ENCODE results near the gene VCL. TPM values are rescaled to one million over a fixed set of nuclear protein-coding genes. Genes with fewer than 3 reads are reported as not detected.
A peak's percentile ranks its signal among the peaks of the same experiment; 100 is the strongest.

Gene VCL
- total RNA-seq, 4 donors from 2014 or later: 99.2 to 120 (median 106) TPM

DNA sequence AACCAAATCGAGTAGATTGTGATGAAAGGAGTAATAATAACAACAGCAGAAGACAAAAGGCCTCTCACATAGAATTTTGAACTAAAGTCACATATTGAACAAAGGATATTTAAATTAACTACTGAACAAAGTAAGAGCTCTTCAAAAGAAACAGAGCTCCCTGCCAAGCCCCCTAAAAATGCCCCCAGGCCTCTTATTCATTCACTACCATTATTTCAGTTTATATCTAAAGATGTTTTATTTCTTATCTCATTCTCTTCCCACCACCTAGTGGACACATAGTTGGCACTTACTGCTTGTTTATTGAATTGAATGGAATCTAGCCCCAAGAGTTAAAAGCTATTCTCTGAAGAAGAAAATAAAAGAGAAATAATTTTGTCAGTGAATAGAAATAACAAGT is 37.4 kb downstream of the VCL start:
- Histone ChIP-seq H3K9me3 (no peaks in the 10 kb centered on the region), H3K27ac (peak overlapping the region in 3 of 4 donors; percentile 44 to 70 (median 65)), H3K4me1 (peaks cover 0 to 84% (median 42%) of the 10 kb centered on the region in 4 donors), H3K27me3 (no peaks in the 10 kb centered on the region), H3K36me3 (no peaks in the 10 kb centered on the region), H3K4me3 (no peak overlapping the region)
- DNase-seq (ENCODE audit: low spot score in 2 of 2): no peak
- 2% methylated on average over 1 of the region's 1 CpG for WGBS, 2 donors
- TF ChIP-seq POLR2A (IDR thresholded peaks at IDR 0.05): no peak
- TF ChIP-seq, protein P1, sequence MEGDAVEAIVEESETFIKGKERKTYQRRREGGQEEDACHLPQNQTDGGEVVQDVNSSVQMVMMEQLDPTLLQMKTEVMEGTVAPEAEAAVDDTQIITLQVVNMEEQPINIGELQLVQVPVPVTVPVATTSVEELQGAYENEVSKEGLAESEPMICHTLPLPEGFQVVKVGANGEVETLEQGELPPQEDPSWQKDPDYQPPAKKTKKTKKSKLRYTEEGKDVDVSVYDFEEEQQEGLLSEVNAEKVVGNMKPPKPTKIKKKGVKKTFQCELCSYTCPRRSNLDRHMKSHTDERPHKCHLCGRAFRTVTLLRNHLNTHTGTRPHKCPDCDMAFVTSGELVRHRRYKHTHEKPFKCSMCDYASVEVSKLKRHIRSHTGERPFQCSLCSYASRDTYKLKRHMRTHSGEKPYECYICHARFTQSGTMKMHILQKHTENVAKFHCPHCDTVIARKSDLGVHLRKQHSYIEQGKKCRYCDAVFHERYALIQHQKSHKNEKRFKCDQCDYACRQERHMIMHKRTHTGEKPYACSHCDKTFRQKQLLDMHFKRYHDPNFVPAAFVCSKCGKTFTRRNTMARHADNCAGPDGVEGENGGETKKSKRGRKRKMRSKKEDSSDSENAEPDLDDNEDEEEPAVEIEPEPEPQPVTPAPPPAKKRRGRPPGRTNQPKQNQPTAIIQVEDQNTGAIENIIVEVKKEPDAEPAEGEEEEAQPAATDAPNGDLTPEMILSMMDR (IDR thresholded peaks at IDR 0.05): peak in 3 of 5 experiments; percentile 10 to 51 (median 23)

DNA sequence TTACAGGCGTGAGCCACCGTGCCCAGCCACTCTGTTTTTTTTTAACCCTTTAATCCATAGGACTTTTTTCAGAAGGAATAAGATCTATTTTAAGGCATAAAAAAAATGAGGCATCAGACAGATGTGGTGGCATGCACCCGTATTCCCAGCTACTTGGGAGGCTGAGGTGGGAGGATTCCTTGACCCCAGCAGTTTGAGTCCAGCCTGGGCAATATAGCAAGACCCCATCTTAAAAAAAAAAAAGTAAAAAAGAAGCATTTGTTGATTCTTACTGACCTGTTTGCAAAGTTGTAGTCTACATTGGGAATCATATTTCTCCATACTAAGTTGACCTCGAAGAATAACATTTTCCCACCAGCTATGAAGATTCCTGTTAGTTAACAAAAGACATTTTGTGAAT is 38.6 kb downstream of the VCL start:
- no peak for DNase-seq (ENCODE audit: low spot score in 2 of 2)
- H3K27me3 ChIP-seq: no peaks in the 10 kb centered on the region
- peak overlapping the region in 2 of 4 donors; percentile 65 to 70 for H3K27ac ChIP-seq
- H3K4me3 ChIP-seq: no peak overlapping the region
- no peaks in the 10 kb centered on the region for H3K9me3 ChIP-seq
- 69 to 75% methylated on average over 4 of the region's 4 CpGs for WGBS, 2 donors
- H3K4me1 ChIP-seq: peaks cover 0 to 80% (median 40%) of the 10 kb centered on the region in 4 donors
- H3K36me3 ChIP-seq: no peaks in the 10 kb centered on the region
- TF ChIP-seq, protein P1 (IDR thresholded peaks at IDR 0.05): no peak
- TF ChIP-seq EP300 (IDR thresholded peaks at IDR 0.05) (no peak), POLR2A (IDR thresholded peaks at IDR 0.05) (no peak)

DNA sequence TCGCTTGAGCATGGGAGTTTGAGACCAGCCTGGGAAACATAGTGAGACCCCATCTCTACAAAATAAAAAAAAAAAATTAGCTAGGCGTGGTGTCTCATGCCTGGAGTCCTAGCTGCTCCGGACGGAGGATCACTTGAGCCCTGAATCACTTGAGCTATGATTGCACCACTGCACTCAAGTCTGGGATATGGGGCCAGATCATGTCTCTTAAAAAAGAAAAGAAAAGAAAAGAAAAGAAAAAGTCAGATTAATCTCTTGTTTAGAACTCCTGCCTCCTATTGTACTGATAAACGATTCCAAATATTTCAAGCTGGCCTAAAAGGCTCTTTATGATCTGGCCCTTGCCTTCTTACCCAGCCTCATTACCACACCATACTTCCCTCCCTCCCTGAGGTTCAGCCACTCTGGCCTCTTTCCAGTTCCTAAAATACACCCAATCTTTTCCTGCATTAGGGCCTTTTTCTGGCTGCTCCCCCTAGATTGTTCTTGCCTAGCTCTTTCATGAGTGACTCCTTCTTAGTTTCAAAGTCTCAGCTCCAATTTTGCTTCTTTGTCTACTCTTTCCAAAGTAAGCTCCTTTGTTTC is 41.7 kb downstream of the VCL start:
- TF ChIP-seq, protein P1 (IDR thresholded peaks at IDR 0.05): no peak
- TF ChIP-seq POLR2A (IDR thresholded peaks at IDR 0.05) (no peak), EP300 (IDR thresholded peaks at IDR 0.05) (peak in 1 of 2 donors; percentile 72)
- no peaks in the 10 kb centered on the region for H3K27me3 ChIP-seq
- DNase-seq (ENCODE audit: low spot score in 2 of 2): peak in 1 of 2 donors; percentile 56
- peaks cover 0 to 16% (median 0%) of the 10 kb centered on the region in 3 donors for H3K36me3 ChIP-seq
- WGBS, 2 donors: 16 to 25% methylated on average over 5 of the region's 5 CpGs
- H3K4me3 ChIP-seq: no peak overlapping the region
- peaks cover 0 to 70% (median 40%) of the 10 kb centered on the region in 4 donors for H3K4me1 ChIP-seq
- peak overlapping the region; percentile 60 to 92 (median 73) for H3K27ac ChIP-seq
- no peaks in the 10 kb centered on the region for H3K9me3 ChIP-seq

DNA sequence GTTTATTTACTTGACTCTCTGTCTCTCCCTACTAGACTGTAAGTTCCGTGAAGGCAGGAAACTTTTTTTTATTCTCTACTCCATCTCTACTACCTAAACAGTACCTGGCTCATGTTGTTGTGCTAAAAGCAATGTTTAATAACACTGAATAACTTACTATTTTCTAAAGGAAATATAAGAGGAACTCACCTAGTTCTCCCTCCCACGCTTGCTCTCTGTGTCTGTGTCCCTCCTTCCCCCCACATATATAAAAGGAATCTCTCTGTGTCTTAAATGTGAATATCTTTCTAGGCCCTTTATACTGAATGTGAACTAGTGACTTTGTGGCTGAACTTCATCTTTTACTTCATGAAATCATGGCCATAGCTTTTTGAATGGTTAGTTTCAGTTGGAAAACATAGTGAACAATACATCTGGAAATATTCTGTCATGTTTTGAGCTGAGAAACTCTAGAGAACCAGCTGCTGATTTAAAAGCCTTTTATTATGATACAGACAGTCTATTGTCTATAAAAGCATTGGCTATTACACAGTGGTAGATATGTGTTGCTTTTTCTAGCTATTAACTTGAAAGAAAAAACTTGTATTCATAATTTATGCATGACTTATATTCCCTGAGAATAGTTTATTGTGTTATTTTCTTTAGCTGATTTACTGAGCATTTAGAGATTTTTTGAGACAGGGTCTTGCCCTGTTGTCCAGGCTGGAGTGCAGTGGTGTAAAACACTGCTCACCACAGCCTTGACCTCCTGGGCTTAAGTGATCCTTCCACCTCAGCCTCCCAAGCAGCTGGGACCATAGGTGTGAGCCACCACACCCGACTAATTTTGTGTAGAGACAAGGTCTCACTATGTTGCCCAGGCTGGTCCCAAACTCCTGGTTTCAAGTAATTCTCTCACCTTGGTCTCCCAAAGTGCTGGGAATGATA is 42.5 kb downstream of the VCL start:
- TF ChIP-seq POLR2A (IDR thresholded peaks at IDR 0.05) (no peak), EP300 (IDR thresholded peaks at IDR 0.05) (no peak)
- TF ChIP-seq, protein P1 (IDR thresholded peaks at IDR 0.05): no peak
- no peaks in the 10 kb centered on the region for H3K9me3 ChIP-seq
- WGBS, 2 donors: 19 to 35% methylated on average over 2 to 3 of the region's 3 CpGs
- H3K4me3 ChIP-seq: no peak overlapping the region
- no peaks in the 10 kb centered on the region for H3K27me3 ChIP-seq
- no peak for DNase-seq (ENCODE audit: low spot score in 2 of 2)
- H3K36me3 ChIP-seq: peaks cover 0 to 19% (median 0%) of the 10 kb centered on the region in 3 donors
- peaks cover 0 to 61% (median 32%) of the 10 kb centered on the region in 4 donors for H3K4me1 ChIP-seq
- H3K27ac ChIP-seq: peak overlapping the region; percentile 60 to 92 (median 73)

DNA sequence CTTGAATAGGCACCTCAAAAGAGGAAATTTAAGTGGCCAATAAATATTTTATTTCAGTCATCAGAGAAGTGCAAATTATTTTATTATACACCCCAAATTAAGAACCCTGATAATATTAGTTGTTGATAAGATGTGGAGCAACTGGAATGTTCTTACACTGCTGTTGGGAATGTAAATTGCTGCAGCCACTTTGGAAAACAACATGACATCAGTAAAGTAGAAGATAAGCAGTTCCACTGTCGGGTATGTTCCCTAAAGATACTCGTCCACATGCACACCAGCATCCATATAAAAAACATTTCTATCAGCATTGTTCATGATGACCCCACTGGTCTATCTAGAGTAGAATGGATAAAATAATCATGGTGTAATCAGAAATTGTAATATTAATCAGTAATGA is 46.5 kb downstream of the VCL start:
- WGBS, 2 donors: 90 to 91% methylated on average over 2 of the region's 2 CpGs
- no peak overlapping the region for H3K4me3 ChIP-seq
- no peak for TF ChIP-seq EP300 (IDR thresholded peaks at IDR 0.05)
- TF ChIP-seq, protein P1 (IDR thresholded peaks at IDR 0.05): no peak
- TF ChIP-seq POLR2A (IDR thresholded peaks at IDR 0.05): no peak
- no peaks in the 10 kb centered on the region for H3K27me3 ChIP-seq
- no peak for DNase-seq (ENCODE audit: low spot score in 2 of 2)
- H3K27ac ChIP-seq: no peak overlapping the region
- peaks cover 0 to 25% (median 0%) of the 10 kb centered on the region in 3 donors for H3K36me3 ChIP-seq
- H3K9me3 ChIP-seq: no peaks in the 10 kb centered on the region
- peaks cover 0 to 57% (median 21%) of the 10 kb centered on the region in 4 donors for H3K4me1 ChIP-seq
